GM12878 (cell line): ENCODE data around the gene SHISA4. TPM values are rescaled to one million over a fixed set of nuclear protein-coding genes. Genes with fewer than 3 reads are reported as not detected.

Experiments used
- ATAC-seq: fragments of 200-7000 bp; cut with Tn5 transposase; 3 replicates; pipeline ENCODE4 v1.9.1; 2020; ENCODE audit warnings: mild to moderate bottlenecking, moderate library complexity
- BruUV-seq: library from RNA; stranded (reverse); fragments of 400-500 nt; replicated peaks from 2 replicates; lab custom pipeline; 2021; lab: Mats Ljungman, UMichigan
- CTCF ChIA-PET: fragments of 300-600 bp; sonication (Branson Sonifier 250); formaldehyde crosslinking; extraction: SDS; loops from one replicate; lab custom pipeline; 2021; ENCODE audit warnings: inconsistent platforms; lab: Yijun Ruan, JAX
- POLR2A ChIA-PET: fragments of 350-600 bp; formaldehyde crosslinking; extraction: SDS; loops from one replicate; lab custom pipeline; 2021; ENCODE audit warnings: inconsistent platforms; lab: Charles Lee
- RAD21 ChIA-PET: fragments of 300-600 bp; sonication (Branson Sonifier 250); formaldehyde crosslinking; loops from one replicate; lab custom pipeline; 2023; ENCODE audit warnings: antibody characterized with exemption; ENCODE audit not compliant: unreplicated experiment; lab: Charles Lee
- SMC1A ChIA-PET: fragments of 300-600 bp; sonication (Branson Sonifier 250); formaldehyde crosslinking; loops from one replicate; lab custom pipeline; 2023; ENCODE audit not compliant: unreplicated experiment, uncharacterized antibody; lab: Charles Lee
- DNase-seq: peaks from one replicate; pipeline ENCODE4 v3.0.0-alpha.2; 2011; ENCODE audit warnings: low read depth, low spot score
- FAIRE-seq: peaks from 3 replicates; lab custom pipeline; 2011; peaks lifted over from hg19 to GRCh38; lab: Jason Lieb, UNC
- H2AFZ ChIP-seq: 2 replicates; pipeline ENCODE4 v1.6.0; 2011; ENCODE audit warnings: low read depth, low read length, control low read depth; ENCODE audit not compliant: control insufficient read depth
- H3K27ac ChIP-seq: 2 replicates; pipeline ENCODE4 v1.5.1; 2011; ENCODE audit warnings: control low read depth; ENCODE audit not compliant: control insufficient read depth, insufficient read depth
- H3K27me3 ChIP-seq, 2 experiments: replicated peaks in 1 of 2; 2 replicates each; pipeline versions ENCODE4 v1.6.0 to v1.6.1; 2011; ENCODE audit warnings: low read length in 1 of 2; ENCODE audit not compliant: control insufficient read depth in 2 of 2, insufficient read depth in 2 of 2
- H3K36me3 ChIP-seq, 2 experiments: 2 replicates each; pipeline ENCODE4 v1.5.1; 2011; ENCODE audit warnings: low read length in 1 of 2; ENCODE audit not compliant: control insufficient read depth in 2 of 2, insufficient read depth in 2 of 2
- H3K4me1 ChIP-seq: 2 replicates; pipeline ENCODE4 v1.6.1; 2011; ENCODE audit warnings: mild to moderate bottlenecking, low read length, moderate library complexity, mixed read lengths; ENCODE audit not compliant: control insufficient read depth, insufficient read depth
- H3K4me2 ChIP-seq: 2 replicates; pipeline ENCODE4 v1.6.0; 2011; ENCODE audit warnings: control low read depth; ENCODE audit not compliant: control insufficient read depth, insufficient read depth
- H3K4me3 ChIP-seq: fragments of 200-600 bp; sonication (generic); 2 replicates; pipeline ENCODE4 v1.5.1; 2016
- H3K79me2 ChIP-seq: 2 replicates; pipeline ENCODE4 v1.6.0; 2011; ENCODE audit warnings: low read length; ENCODE audit not compliant: control insufficient read depth, insufficient read depth
- H3K9ac ChIP-seq: 2 replicates; pipeline ENCODE4 v1.8.0; 2011; ENCODE audit warnings: low read length, control low read depth, mixed read lengths; ENCODE audit not compliant: control insufficient read depth, insufficient read depth
- H3K9me3 ChIP-seq: replicated peaks from 3 replicates; pipeline ENCODE4 v1.5.1; 2011; ENCODE audit warnings: mild to moderate bottlenecking, low read length; ENCODE audit not compliant: control insufficient read depth, insufficient read depth
- H4K20me1 ChIP-seq: 2 replicates; pipeline ENCODE4 v1.6.0; 2011; ENCODE audit not compliant: control insufficient read depth, insufficient read depth
- BHLHE40 ChIP-seq, 2 experiments: fragments of 450-650 bp in 1 of 2; IDR thresholded peaks; 2 replicates each; pipeline ENCODE4 v1.6.1; 2011 to 2017; ENCODE audit warnings: low read depth in 2 of 2, borderline replicate concordance in 1 of 2, improper control_type of control experiment in 1 of 2, low read length in 1 of 2, mild to moderate bottlenecking in 1 of 2
- CREB1 ChIP-seq: IDR thresholded peaks from 2 replicates; pipeline ENCODE4 v1.6.1; 2012; ENCODE audit warnings: low read depth, mild to moderate bottlenecking, inconsistent platforms
- MXI1 ChIP-seq: fragments of 150-350 bp; IDR thresholded peaks from 2 replicates; pipeline ENCODE4 v1.6.1; 2011; ENCODE audit warnings: low read depth, mild to moderate bottlenecking, inconsistent platforms, low read length, improper control_type of control experiment
- NFXL1 ChIP-seq: fragments of 450-650 bp; IDR thresholded peaks from 2 replicates; pipeline ENCODE4 v1.6.1; 2017; ENCODE audit warnings: antibody characterized with exemption, mild to moderate bottlenecking, borderline replicate concordance
- NR2C2 ChIP-seq: IDR thresholded peaks from 2 replicates; pipeline ENCODE4 v1.6.1; 2011; ENCODE audit warnings: borderline replicate concordance, low read depth; ENCODE audit not compliant: control insufficient read depth, insufficient read length
- RBBP5 ChIP-seq: fragments of 200-600 bp; sonication (generic); conservative IDR thresholded peaks from 2 replicates; pipeline ENCODE4 v1.6.1; 2016
- ZZZ3 ChIP-seq: IDR thresholded peaks from 2 replicates; pipeline ENCODE4 v1.6.1; 2011; ENCODE audit warnings: low read depth; ENCODE audit not compliant: control insufficient read depth, insufficient read length
- WGBS: methylation state at CpG from one replicate; pipeline ENCODE4 v1.1.6; 2016; ENCODE audit warnings: low lambda C conversion rate; ENCODE audit not compliant: insufficient replicate concordance, insufficient coverage; ENCODE audit errors: missing lambda C conversion rate; 5-methylcytosine and 5-hydroxymethylcytosine counted together
- in situ Hi-C: fragments of 300-500 bp; cut with MboI; formaldehyde crosslinking; loops from 9 replicates; pipeline ENCODE4 v1.14.3; 2018; ENCODE audit warnings: mixed read lengths
- intact Hi-C: fragments of 100-400 bp; cut with micrococcal nuclease; formaldehyde crosslinking; loops from one replicate; pipeline ENCODE4 v1.14.2; 2022; ENCODE audit not compliant: unreplicated experiment
- polyA plus RNA-seq, 11 experiments: library from polyadenylated mRNA; depleted of rRNA in 4 of 11; unstranded in 6 of 11; stranded (reverse) in 5 of 11; fragments of >200 nt; fragmentation: Nextera tagmentation in 4 of 11; fragmentation: Illumina TruSeq in 1 of 11; extraction: Ambion mirVana in 4 of 11; extraction: Trizol in 1 of 11; gene quantifications; 1 replicate in 1 of 11; 2 replicates in 10 of 11; pipeline versions ENCODE4 v1.2.1 to v1.2.3, GENCODE V29; 2011 to 2016; ENCODE audit warnings: inconsistent platforms in 2 of 11, missing spikeins in 2 of 11, low read depth in 1 of 11
- total RNA-seq, 4 experiments: library from RNA; depleted of rRNA in 3 of 4; stranded (reverse); fragments of >200 nt in 3 of 4; fragmentation: Illumina TruSeq in 1 of 4; extraction: Trizol in 1 of 4; gene quantifications; 2 replicates each; pipeline versions ENCODE4 v1.2.1 to v1.2.3, GENCODE V29; 2013 to 2021
- TF ChIP-seq, protein P1 (sequence below): fragments of 450-650 bp; IDR thresholded peaks from 2 replicates; pipeline ENCODE4 v1.6.1; 2016; ENCODE audit warnings: mild to moderate bottlenecking, moderate library complexity, borderline replicate concordance
- TF ChIP-seq, protein P2 (sequence below): IDR thresholded peaks from 2 replicates; pipeline ENCODE4 v1.6.1; 2012; ENCODE audit warnings: low read depth, low read length, improper control_type of control experiment

Gene SHISA4
- total and polyA plus RNA-seq, 10 of the 15 experiments (the other 5 are each of a cell fraction or from before 2014, with no cell fraction given) = 0.07 TPM; not detected in 8

DNA sequence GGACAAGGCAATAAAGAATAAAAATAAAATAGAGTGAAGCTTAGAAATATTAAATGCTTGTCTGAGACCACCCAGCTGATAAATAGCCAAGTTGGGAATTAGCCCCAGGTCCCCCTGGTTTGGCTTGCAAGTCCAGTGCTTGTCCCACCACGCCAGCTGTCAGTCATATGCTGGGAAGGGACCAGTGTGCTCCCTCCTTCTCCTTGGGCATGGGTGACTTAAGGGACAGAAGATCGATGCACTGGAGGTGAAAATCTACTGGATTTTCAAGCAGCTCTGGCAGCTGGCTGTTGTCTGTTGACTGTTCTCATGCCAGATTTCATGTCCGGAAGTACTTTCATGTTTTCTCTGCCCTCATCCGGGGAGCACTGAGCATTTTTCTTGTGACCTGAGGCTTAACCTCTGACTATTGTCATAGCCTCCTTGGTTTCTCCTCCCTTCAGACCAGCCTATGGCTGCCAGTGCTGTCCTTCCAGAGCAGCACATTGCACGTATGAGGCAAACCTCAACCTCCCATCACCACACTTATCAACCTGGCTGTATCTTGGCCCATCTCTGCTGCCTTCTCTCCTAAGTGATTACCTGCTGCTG lies 45.2 kb downstream of the SHISA4 start (continued):
- TF ChIP-seq BHLHE40 (IDR thresholded peaks at IDR 0.05; ENCODE audit: borderline replicate concordance in 1 of 2, low read depth in 2 of 2, low read length in 1 of 2) (no peak), CREB1 (no peak), NFXL1 (no peak), ZZZ3 (no peak), MXI1 (no peak), RBBP5 (no peak)
- TF ChIP-seq, protein P1, sequence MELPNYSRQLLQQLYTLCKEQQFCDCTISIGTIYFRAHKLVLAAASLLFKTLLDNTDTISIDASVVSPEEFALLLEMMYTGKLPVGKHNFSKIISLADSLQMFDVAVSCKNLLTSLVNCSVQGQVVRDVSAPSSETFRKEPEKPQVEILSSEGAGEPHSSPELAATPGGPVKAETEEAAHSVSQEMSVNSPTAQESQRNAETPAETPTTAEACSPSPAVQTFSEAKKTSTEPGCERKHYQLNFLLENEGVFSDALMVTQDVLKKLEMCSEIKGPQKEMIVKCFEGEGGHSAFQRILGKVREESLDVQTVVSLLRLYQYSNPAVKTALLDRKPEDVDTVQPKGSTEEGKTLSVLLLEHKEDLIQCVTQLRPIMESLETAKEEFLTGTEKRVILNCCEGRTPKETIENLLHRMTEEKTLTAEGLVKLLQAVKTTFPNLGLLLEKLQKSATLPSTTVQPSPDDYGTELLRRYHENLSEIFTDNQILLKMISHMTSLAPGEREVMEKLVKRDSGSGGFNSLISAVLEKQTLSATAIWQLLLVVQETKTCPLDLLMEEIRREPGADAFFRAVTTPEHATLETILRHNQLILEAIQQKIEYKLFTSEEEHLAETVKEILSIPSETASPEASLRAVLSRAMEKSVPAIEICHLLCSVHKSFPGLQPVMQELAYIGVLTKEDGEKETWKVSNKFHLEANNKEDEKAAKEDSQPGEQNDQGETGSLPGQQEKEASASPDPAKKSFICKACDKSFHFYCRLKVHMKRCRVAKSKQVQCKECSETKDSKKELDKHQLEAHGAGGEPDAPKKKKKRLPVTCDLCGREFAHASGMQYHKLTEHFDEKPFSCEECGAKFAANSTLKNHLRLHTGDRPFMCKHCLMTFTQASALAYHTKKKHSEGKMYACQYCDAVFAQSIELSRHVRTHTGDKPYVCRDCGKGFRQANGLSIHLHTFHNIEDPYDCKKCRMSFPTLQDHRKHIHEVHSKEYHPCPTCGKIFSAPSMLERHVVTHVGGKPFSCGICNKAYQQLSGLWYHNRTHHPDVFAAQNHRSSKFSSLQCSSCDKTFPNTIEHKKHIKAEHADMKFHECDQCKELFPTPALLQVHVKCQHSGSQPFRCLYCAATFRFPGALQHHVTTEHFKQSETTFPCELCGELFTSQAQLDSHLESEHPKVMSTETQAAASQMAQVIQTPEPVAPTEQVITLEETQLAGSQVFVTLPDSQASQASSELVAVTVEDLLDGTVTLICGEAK = no peak
- TF ChIP-seq, all 136 proteins: peak for 0

DNA sequence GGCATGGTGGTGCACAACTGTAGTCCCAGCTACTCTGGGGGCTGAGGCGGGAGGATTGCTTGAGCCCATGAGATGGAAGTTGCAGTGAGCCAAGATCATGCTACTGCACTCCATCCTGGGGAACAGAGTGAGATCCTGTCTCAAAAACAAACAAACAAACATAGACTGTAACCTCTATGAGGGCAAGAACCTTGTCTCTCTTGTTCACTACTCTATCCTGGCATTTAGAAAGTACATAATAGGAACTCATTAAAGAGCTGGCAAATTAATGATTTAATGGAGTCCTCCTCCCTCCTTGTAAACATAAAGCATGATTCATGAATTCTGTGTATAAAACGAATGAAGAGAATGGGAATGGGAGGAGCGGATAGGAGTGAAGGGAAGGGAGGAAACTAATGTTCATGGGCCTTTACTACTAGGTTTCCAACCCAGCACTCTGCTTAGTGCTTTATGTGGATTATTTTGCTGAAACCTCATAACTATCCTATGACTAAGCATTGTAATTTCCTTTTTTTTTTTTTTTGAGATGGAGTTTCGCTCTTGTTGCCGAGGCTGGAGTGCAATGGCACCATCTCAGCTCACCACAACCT lies 49.0 kb downstream of the SHISA4 start:
- WGBS = 31% methylated on average over 3 of the region's 5 CpGs
- RAD21 ChIA-PET = interaction anchor here (0.5 kb wide), 1 partner anchor 10 kb away, joined by 3 read pairs; no protein-coding TSS in a partner anchor
- Histone ChIP-seq H3K9ac (no peak overlapping the region), H2AFZ (no peak overlapping the region), H3K36me3 (no peaks in the 10 kb centered on the region), H3K79me2 (no peaks in the 10 kb centered on the region), H3K27me3 (no peaks in the 10 kb centered on the region; a peak in 1 of 4 replicates), H3K4me1 (no peaks in the 10 kb centered on the region), H3K4me3 (no peak overlapping the region), H4K20me1 (no peaks in the 10 kb centered on the region), H3K27ac (no peak overlapping the region), H3K9me3 (no peaks in the 10 kb centered on the region), H3K4me2 (no peak overlapping the region)
- POLR2A ChIA-PET = no interaction called here
- intact Hi-C loops = no loop called here
- SMC1A ChIA-PET = no interaction called here
- ATAC-seq (no peak), DNase-seq (no peak), FAIRE-seq (no peak)
- TF ChIP-seq NR2C2 = no peak
- TF ChIP-seq, protein P2, sequence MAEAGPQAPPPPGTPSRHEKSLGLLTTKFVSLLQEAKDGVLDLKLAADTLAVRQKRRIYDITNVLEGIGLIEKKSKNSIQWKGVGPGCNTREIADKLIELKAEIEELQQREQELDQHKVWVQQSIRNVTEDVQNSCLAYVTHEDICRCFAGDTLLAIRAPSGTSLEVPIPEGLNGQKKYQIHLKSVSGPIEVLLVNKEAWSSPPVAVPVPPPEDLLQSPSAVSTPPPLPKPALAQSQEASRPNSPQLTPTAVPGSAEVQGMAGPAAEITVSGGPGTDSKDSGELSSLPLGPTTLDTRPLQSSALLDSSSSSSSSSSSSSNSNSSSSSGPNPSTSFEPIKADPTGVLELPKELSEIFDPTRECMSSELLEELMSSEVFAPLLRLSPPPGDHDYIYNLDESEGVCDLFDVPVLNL = no peak
- in situ Hi-C loops = no loop called here
- no TSS peak for BruUV-seq
- CTCF ChIA-PET = interaction anchor here (0.9 kb wide), 1 partner anchor 42 kb away, joined by 4 read pairs; no protein-coding TSS in a partner anchor
